ENCODE measurements around the gene GINS3. TPM values are rescaled to one million over a fixed set of nuclear protein-coding genes. Genes with fewer than 3 reads are reported as not detected.

Gene GINS3
- polyA plus RNA-seq, 1 donor (not counting 4 experiments of a cell fraction or from before 2014, with no cell fraction given): 10.1 TPM

DNA sequence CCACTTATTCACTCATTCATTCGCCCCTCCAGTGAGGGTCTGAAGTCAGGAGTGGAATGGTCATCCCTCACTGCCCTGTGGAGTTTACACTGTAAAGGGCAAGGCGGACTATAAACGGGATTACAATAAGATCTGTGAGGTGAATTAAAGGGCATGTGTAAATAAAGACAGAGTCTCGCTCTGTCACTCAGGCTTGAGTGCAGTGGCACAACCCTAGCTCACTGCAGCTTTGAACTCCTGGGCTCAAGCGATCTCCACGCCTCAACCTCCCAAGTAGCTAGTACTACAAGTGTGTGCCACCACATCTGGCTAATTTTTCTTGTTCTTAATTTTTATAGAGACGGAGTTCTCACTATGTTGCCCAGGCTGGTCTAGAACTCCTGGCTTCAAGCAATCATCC, 25.8 kb downstream of the GINS3 start:
- H3K27ac ChIP-seq (ENCODE audit: control insufficient read depth, insufficient read depth, low read length): no peak overlapping the region
- H3K4me1 ChIP-seq (ENCODE audit: control insufficient read depth, extremely low read depth, insufficient read depth, low read length): no peaks in the 10 kb centered on the region
- H2AFZ ChIP-seq (ENCODE audit: control insufficient read depth, low read length): no peak overlapping the region
- H3K9me1 ChIP-seq (ENCODE audit: control insufficient read depth, extremely low read depth, insufficient read depth, low read length): no peaks in the 10 kb centered on the region
- no peaks in the 10 kb centered on the region for H3K9me3 ChIP-seq (ENCODE audit: control insufficient read depth, low read depth, low read length)
- DNase-seq (ENCODE audit: low read depth, low spot score): no peak
- FAIRE-seq: no peak
- no peaks in the 10 kb centered on the region for H3K79me2 ChIP-seq (ENCODE audit: control insufficient read depth, insufficient read depth, low read length)
- H4K20me1 ChIP-seq (ENCODE audit: control insufficient read depth, extremely low read depth, insufficient read depth, low read length): no peaks in the 10 kb centered on the region
- no peak overlapping the region for H3K4me3 ChIP-seq (ENCODE audit: control insufficient read depth in 2 of 3, extremely low read depth in 1 of 3, insufficient read depth in 2 of 3, low read depth in 1 of 3, low read length in 3 of 3)
- TF ChIP-seq EZH2 (IDR thresholded peaks at IDR 0.05; ENCODE audit: low read length): no peak
- TF ChIP-seq, protein P1, sequence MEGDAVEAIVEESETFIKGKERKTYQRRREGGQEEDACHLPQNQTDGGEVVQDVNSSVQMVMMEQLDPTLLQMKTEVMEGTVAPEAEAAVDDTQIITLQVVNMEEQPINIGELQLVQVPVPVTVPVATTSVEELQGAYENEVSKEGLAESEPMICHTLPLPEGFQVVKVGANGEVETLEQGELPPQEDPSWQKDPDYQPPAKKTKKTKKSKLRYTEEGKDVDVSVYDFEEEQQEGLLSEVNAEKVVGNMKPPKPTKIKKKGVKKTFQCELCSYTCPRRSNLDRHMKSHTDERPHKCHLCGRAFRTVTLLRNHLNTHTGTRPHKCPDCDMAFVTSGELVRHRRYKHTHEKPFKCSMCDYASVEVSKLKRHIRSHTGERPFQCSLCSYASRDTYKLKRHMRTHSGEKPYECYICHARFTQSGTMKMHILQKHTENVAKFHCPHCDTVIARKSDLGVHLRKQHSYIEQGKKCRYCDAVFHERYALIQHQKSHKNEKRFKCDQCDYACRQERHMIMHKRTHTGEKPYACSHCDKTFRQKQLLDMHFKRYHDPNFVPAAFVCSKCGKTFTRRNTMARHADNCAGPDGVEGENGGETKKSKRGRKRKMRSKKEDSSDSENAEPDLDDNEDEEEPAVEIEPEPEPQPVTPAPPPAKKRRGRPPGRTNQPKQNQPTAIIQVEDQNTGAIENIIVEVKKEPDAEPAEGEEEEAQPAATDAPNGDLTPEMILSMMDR (optimal IDR thresholded peaks at IDR 0.05 in 1 of 3, IDR thresholded peaks at IDR 0.05 in 1 of 3, conservative IDR thresholded peaks at IDR 0.05 in 1 of 3; ENCODE audit: extremely low read depth in 1 of 3, insufficient read depth in 2 of 3, low read length in 3 of 3): no peak
- H3K4me2 ChIP-seq (ENCODE audit: control insufficient read depth, extremely low read depth, insufficient read depth, low read depth, low read length): no peak overlapping the region
- dilution Hi-C loops (cut with MboI; ENCODE audit: extremely low pct_ligation_motif_present, low sequenced_read_pairs): no loop called here
- H3K9ac ChIP-seq (ENCODE audit: control insufficient read depth, extremely low read depth, insufficient read depth, low read length): no peak overlapping the region
- no peaks in the 10 kb centered on the region for H3K36me3 ChIP-seq (ENCODE audit: control insufficient read depth in 2 of 2, extremely low read depth in 1 of 2, insufficient read depth in 2 of 2, low read length in 2 of 2)
- no peaks in the 10 kb centered on the region for H3K27me3 ChIP-seq (ENCODE audit: control insufficient read depth, extremely low read depth, insufficient read depth, low read length)

DNA sequence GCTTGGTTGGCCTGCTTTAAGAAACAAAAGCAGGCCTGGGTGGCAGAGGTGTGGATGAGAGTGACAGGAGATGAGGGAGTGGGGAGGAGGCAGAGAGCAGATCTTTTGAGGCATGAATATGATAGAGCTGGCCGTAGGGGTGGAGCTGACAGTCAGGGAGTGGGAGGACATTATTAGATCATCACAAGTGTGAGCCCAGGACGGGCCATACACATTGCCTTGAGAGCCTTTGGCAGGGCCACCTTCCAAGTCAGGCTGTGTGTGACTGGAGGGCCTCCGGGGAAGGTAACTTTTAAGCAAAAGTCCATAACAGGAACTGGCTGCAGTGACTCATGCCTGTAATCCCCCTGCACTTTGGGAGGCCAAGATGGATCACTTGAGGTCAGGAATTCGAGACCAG, 26.3 kb downstream of the GINS3 start:
- no peak overlapping the region for H3K4me2 ChIP-seq (ENCODE audit: control insufficient read depth, extremely low read depth, insufficient read depth, low read depth, low read length)
- no peak for FAIRE-seq
- no peak overlapping the region for H2AFZ ChIP-seq (ENCODE audit: control insufficient read depth, low read length)

More for the DNA sequence above, 26.3 kb downstream of the GINS3 start:
- no peaks in the 10 kb centered on the region for H3K9me3 ChIP-seq (ENCODE audit: control insufficient read depth, low read depth, low read length)
- dilution Hi-C loops (cut with MboI; ENCODE audit: extremely low pct_ligation_motif_present, low sequenced_read_pairs): no loop called here
- DNase-seq (ENCODE audit: low read depth, low spot score): no peak
- H4K20me1 ChIP-seq (ENCODE audit: control insufficient read depth, extremely low read depth, insufficient read depth, low read length): no peaks in the 10 kb centered on the region
- H3K9ac ChIP-seq (ENCODE audit: control insufficient read depth, extremely low read depth, insufficient read depth, low read length): no peak overlapping the region
- no peak overlapping the region for H3K27ac ChIP-seq (ENCODE audit: control insufficient read depth, insufficient read depth, low read length)
- H3K9me1 ChIP-seq (ENCODE audit: control insufficient read depth, extremely low read depth, insufficient read depth, low read length): no peaks in the 10 kb centered on the region
- H3K27me3 ChIP-seq (ENCODE audit: control insufficient read depth, extremely low read depth, insufficient read depth, low read length): no peaks in the 10 kb centered on the region
- no peaks in the 10 kb centered on the region for H3K4me1 ChIP-seq (ENCODE audit: control insufficient read depth, extremely low read depth, insufficient read depth, low read length)
- TF ChIP-seq EZH2 (IDR thresholded peaks at IDR 0.05; ENCODE audit: low read length): no peak
- TF ChIP-seq, protein P1 (optimal IDR thresholded peaks at IDR 0.05 in 1 of 3, IDR thresholded peaks at IDR 0.05 in 1 of 3, conservative IDR thresholded peaks at IDR 0.05 in 1 of 3; ENCODE audit: extremely low read depth in 1 of 3, insufficient read depth in 2 of 3, low read length in 3 of 3): no peak
- H3K79me2 ChIP-seq (ENCODE audit: control insufficient read depth, insufficient read depth, low read length): no peaks in the 10 kb centered on the region
- H3K4me3 ChIP-seq (ENCODE audit: control insufficient read depth in 2 of 3, extremely low read depth in 1 of 3, insufficient read depth in 2 of 3, low read depth in 1 of 3, low read length in 3 of 3): no peak overlapping the region
- H3K36me3 ChIP-seq (ENCODE audit: control insufficient read depth in 2 of 2, extremely low read depth in 1 of 2, insufficient read depth in 2 of 2, low read length in 2 of 2): no peaks in the 10 kb centered on the region

Data from keratinocyte (primary cell).